Mesendoderm (in vitro differentiated cells): ENCODE data around the gene RSPRY1.

ENCODE experiments used
- DNase-seq: peaks from one replicate; pipeline ENCODE4 v3.0.0; 2013
- H2AK5ac ChIP-seq: 2 replicates; pipeline ENCODE4 v1.6.1; 2013; ENCODE audit warnings: low read length, inconsistent platforms
- H2BK120ac ChIP-seq: 2 replicates; pipeline ENCODE4 v1.6.1; 2013; ENCODE audit warnings: low read depth, mild to moderate bottlenecking, low read length, moderate library complexity, mixed read lengths
- H2BK15ac ChIP-seq: replicated peaks from 2 replicates; pipeline ENCODE4 v1.6.1; 2013; ENCODE audit warnings: low read depth, mild to moderate bottlenecking, moderate library complexity
- H2BK5ac ChIP-seq: 2 replicates; pipeline ENCODE4 v1.6.1; 2013; ENCODE audit warnings: low read length, inconsistent platforms
- H3K18ac ChIP-seq: 2 replicates; pipeline ENCODE4 v1.6.1; 2013; ENCODE audit warnings: mild to moderate bottlenecking, low read length, mixed read lengths
- H3K23ac ChIP-seq: one replicate; pipeline ENCODE4 v1.6.1; 2013; ENCODE audit warnings: low read length
- H3K27ac ChIP-seq: 2 replicates; pipeline ENCODE4 v1.5.1; 2013; ENCODE audit warnings: low read depth, mild to moderate bottlenecking, inconsistent platforms, low read length, moderate library complexity
- H3K27me3 ChIP-seq: 2 replicates; pipeline ENCODE4 v1.6.1; 2013; ENCODE audit warnings: low read length, control low read depth, mild to moderate bottlenecking, inconsistent platforms; ENCODE audit not compliant: insufficient read depth, poor library complexity
- H3K36me3 ChIP-seq: 2 replicates; pipeline ENCODE4 v1.6.1; 2013; ENCODE audit warnings: low read length, inconsistent platforms; ENCODE audit not compliant: control insufficient read depth, insufficient read depth
- H3K4ac ChIP-seq: one replicate; pipeline ENCODE4 v1.6.1; 2013; ENCODE audit warnings: low read depth, mild to moderate bottlenecking, low read length, moderate library complexity
- H3K4me1 ChIP-seq: 2 replicates; pipeline ENCODE4 v1.6.1; 2013; ENCODE audit warnings: low read depth, low read length, inconsistent platforms; ENCODE audit not compliant: control insufficient read depth
- H3K4me2 ChIP-seq: 2 replicates; pipeline ENCODE4 v1.6.1; 2013; ENCODE audit warnings: low read length
- H3K4me3 ChIP-seq: 2 replicates; pipeline ENCODE4 v1.5.1; 2013; ENCODE audit warnings: mild to moderate bottlenecking, low read length
- H3K56ac ChIP-seq: one replicate; pipeline ENCODE4 v1.6.1; 2013; ENCODE audit warnings: low read length
- H3K79me1 ChIP-seq: 2 replicates; pipeline ENCODE4 v1.6.1; 2013; ENCODE audit warnings: low read length, inconsistent platforms
- H3K79me2 ChIP-seq: 2 replicates; pipeline ENCODE4 v1.6.1; 2013; ENCODE audit warnings: mild to moderate bottlenecking, low read length; ENCODE audit not compliant: control insufficient read depth, insufficient read depth
- H3K9ac ChIP-seq: 2 replicates; pipeline ENCODE4 v1.6.1; 2013; ENCODE audit warnings: low read length, inconsistent platforms
- H4K5ac ChIP-seq: one replicate; pipeline ENCODE4 v1.6.1; 2013; ENCODE audit warnings: low read length
- H4K8ac ChIP-seq: one replicate; pipeline ENCODE4 v1.6.1; 2013; ENCODE audit warnings: low read depth, mild to moderate bottlenecking, control low read depth, low read length, moderate library complexity
- WGBS: extraction: QIAGEN DNeasy Blood & Tissue Kit; methylation state at CpG from one replicate; pipeline ENCODE4 v1.1.7; 2013; ENCODE audit warnings: low lambda C conversion rate, missing lambda C conversion rate; ENCODE audit not compliant: insufficient coverage; ENCODE audit errors: extremely low coverage; 5-methylcytosine and 5-hydroxymethylcytosine counted together

RSPRY1 gene

GRCh38 chr16:57157533-57157932 is 28.6 kb upstream of the RSPRY1 start:
- Histone ChIP-seq H3K79me1 (no peaks in the 10 kb centered on the region), H3K4ac (no peak overlapping the region), H3K27ac (no peak overlapping the region), H3K23ac (no peak overlapping the region), H3K9ac (no peak overlapping the region), H3K27me3 (no peaks in the 10 kb centered on the region), H2BK5ac (no peak overlapping the region), H3K36me3 (peaks cover under 1% of the 10 kb centered on the region), H3K56ac (no peak overlapping the region), H2AK5ac (no peak overlapping the region), H2BK120ac (no peak overlapping the region), H4K5ac (no peak overlapping the region), H3K4me2 (no peak overlapping the region), H3K4me1 (no peaks in the 10 kb centered on the region), H3K4me3 (no peak overlapping the region), H3K79me2 (no peaks in the 10 kb centered on the region), H2BK15ac (no peak overlapping the region), H3K18ac (no peak overlapping the region), H4K8ac (no peak overlapping the region)
- no peak for DNase-seq
- WGBS: no CpG with 5 or more reads among the region's 1 CpG

GRCh38 chr16:57159447-57159846 is 26.7 kb upstream of the RSPRY1 start:
- Histone ChIP-seq H3K4me3 (no peak overlapping the region), H3K79me2 (no peaks in the 10 kb centered on the region), H2BK5ac (no peak overlapping the region), H3K36me3 (peaks cover 2% of the 10 kb centered on the region), H3K4me1 (no peaks in the 10 kb centered on the region), H3K23ac (no peak overlapping the region), H3K18ac (no peak overlapping the region), H4K5ac (no peak overlapping the region), H3K56ac (no peak overlapping the region), H4K8ac (no peak overlapping the region), H3K9ac (no peak overlapping the region), H2AK5ac (no peak overlapping the region), H2BK120ac (no peak overlapping the region), H3K27ac (no peak overlapping the region), H3K4ac (no peak overlapping the region), H3K27me3 (no peaks in the 10 kb centered on the region), H3K79me1 (no peaks in the 10 kb centered on the region), H2BK15ac (no peak overlapping the region), H3K4me2 (no peak overlapping the region)
- no CpG with 5 or more reads among the region's 4 CpGs for WGBS
- no peak for DNase-seq

GRCh38 chr16:57163842-57164241 is 22.3 kb upstream of the RSPRY1 start:
- H3K27ac ChIP-seq: no peak overlapping the region
- no peak overlapping the region for H4K5ac ChIP-seq
- no peak overlapping the region for H2AK5ac ChIP-seq
- H3K4me1 ChIP-seq: no peaks in the 10 kb centered on the region
- no peak for DNase-seq
- H4K8ac ChIP-seq: no peak overlapping the region
- no peak overlapping the region for H2BK120ac ChIP-seq
- no peak overlapping the region for H3K56ac ChIP-seq
- no peaks in the 10 kb centered on the region for H3K79me1 ChIP-seq
- H3K9ac ChIP-seq: no peak overlapping the region
- H3K27me3 ChIP-seq: no peaks in the 10 kb centered on the region
- no peak overlapping the region for H2BK15ac ChIP-seq
- H3K4me3 ChIP-seq: no peak overlapping the region
- H3K36me3 ChIP-seq: peaks cover 6% of the 10 kb centered on the region
- no peak overlapping the region for H2BK5ac ChIP-seq
- H3K23ac ChIP-seq: no peak overlapping the region
- H3K18ac ChIP-seq: no peak overlapping the region
- H3K79me2 ChIP-seq: no peaks in the 10 kb centered on the region
- no peak overlapping the region for H3K4ac ChIP-seq
- H3K4me2 ChIP-seq: no peak overlapping the region
- no CpG with 5 or more reads among the region's 1 CpG for WGBS

GRCh38 chr16:57165483-57165882 is 20.6 kb upstream of the RSPRY1 start:
- Histone ChIP-seq H2BK120ac (no peak overlapping the region), H4K8ac (no peak overlapping the region), H2BK15ac (no peak overlapping the region), H3K27ac (no peak overlapping the region), H3K36me3 (peaks cover 8% of the 10 kb centered on the region), H3K9ac (no peak overlapping the region), H3K79me2 (no peaks in the 10 kb centered on the region), H3K4ac (no peak overlapping the region), H3K79me1 (no peaks in the 10 kb centered on the region), H4K5ac (no peak overlapping the region), H3K27me3 (no peaks in the 10 kb centered on the region), H3K18ac (no peak overlapping the region), H3K4me3 (no peak overlapping the region), H3K56ac (no peak overlapping the region), H3K4me1 (no peaks in the 10 kb centered on the region), H3K4me2 (no peak overlapping the region), H3K23ac (no peak overlapping the region), H2BK5ac (no peak overlapping the region), H2AK5ac (no peak overlapping the region)
- WGBS: no CpG with 5 or more reads among the region's 5 CpGs
- DNase-seq: no peak

- Histone ChIP-seq H3K4me2 (no peak overlapping the region), H3K79me1 (no peaks in the 10 kb centered on the region), H2BK15ac (no peak overlapping the region), H3K56ac (no peak overlapping the region), H2BK5ac (no peak overlapping the region), H3K36me3 (peaks cover 8% of the 10 kb centered on the region), H2AK5ac (no peak overlapping the region), H4K5ac (no peak overlapping the region), H3K27ac (no peak overlapping the region), H3K4ac (no peak overlapping the region), H3K4me3 (no peak overlapping the region), H3K4me1 (no peaks in the 10 kb centered on the region), H3K23ac (no peak overlapping the region), H3K27me3 (no peaks in the 10 kb centered on the region), H4K8ac (no peak overlapping the region), H2BK120ac (no peak overlapping the region), H3K18ac (no peak overlapping the region), H3K9ac (no peak overlapping the region), H3K79me2 (no peaks in the 10 kb centered on the region)
- WGBS: no CpG with 5 or more reads among the region's 3 CpGs
- DNase-seq: no peak
Measured at GRCh38 chr16:57165938-57166337, 20.2 kb upstream of the RSPRY1 start.

GRCh38 chr16:57166451-57166850 is 19.7 kb upstream of the RSPRY1 start:
- H2AK5ac ChIP-seq: no peak overlapping the region
- H3K4me1 ChIP-seq: no peaks in the 10 kb centered on the region
- H3K56ac ChIP-seq: no peak overlapping the region
- H3K4me2 ChIP-seq: no peak overlapping the region
- H3K79me1 ChIP-seq: no peaks in the 10 kb centered on the region
- no peak overlapping the region for H2BK15ac ChIP-seq
- H3K36me3 ChIP-seq: peaks cover 9% of the 10 kb centered on the region
- H3K4me3 ChIP-seq: no peak overlapping the region
- no peaks in the 10 kb centered on the region for H3K27me3 ChIP-seq
- H3K18ac ChIP-seq: no peak overlapping the region
- no peak overlapping the region for H3K4ac ChIP-seq
- H3K27ac ChIP-seq: no peak overlapping the region
- H3K23ac ChIP-seq: no peak overlapping the region
- H4K5ac ChIP-seq: no peak overlapping the region
- no peak overlapping the region for H2BK5ac ChIP-seq
- no peak for DNase-seq
- H4K8ac ChIP-seq: no peak overlapping the region
- no peak overlapping the region for H2BK120ac ChIP-seq
- H3K9ac ChIP-seq: no peak overlapping the region
- no peaks in the 10 kb centered on the region for H3K79me2 ChIP-seq
